Lung (tissue), 12 donors: ENCODE measurements around the gene PPP1R14B. TPM values are rescaled to one million over a fixed set of nuclear protein-coding genes. Genes with fewer than 3 reads are reported as not detected.
A peak's percentile ranks its signal among the peaks of the same experiment; 100 is the strongest.

Experiments used
- ATAC-seq: fragments of 200-7000 bp; cut with Tn5 transposase; one replicate; pipeline ENCODE4 v1.9.1; 2020; ENCODE audit warnings: moderate number of reproducible peaks; ENCODE audit not compliant: insufficient read depth, low FRiP score
- DNase-seq, 3 donors: peaks; one replicate each; pipeline ENCODE4 v3.0.0-alpha.2; 2013 to 2017
- H3K27ac ChIP-seq, 2 donors: one replicate each; pipeline ENCODE4 v1.5.1; 2013; ENCODE audit warnings: mild to moderate bottlenecking in 2 of 2, moderate library complexity in 2 of 2, control low read depth in 1 of 2, inconsistent platforms in 1 of 2, low read depth in 1 of 2, low read length in 1 of 2
- H3K27me3 ChIP-seq, 3 donors: one replicate each; pipeline ENCODE4 v1.5.1; 2013; ENCODE audit warnings: low read length in 2 of 3; ENCODE audit not compliant: control insufficient read depth in 3 of 3, insufficient read depth in 3 of 3
- H3K36me3 ChIP-seq, 4 donors: one replicate each; pipeline ENCODE4 v1.5.1; 2013; ENCODE audit warnings: low read length in 4 of 4, mild to moderate bottlenecking in 1 of 4, moderate library complexity in 1 of 4; ENCODE audit not compliant: control insufficient read depth in 4 of 4, insufficient read depth in 4 of 4
- H3K4me1 ChIP-seq, 5 donors: one replicate each; pipeline ENCODE4 v1.5.1; 2013; ENCODE audit warnings: low read length in 5 of 5, mild to moderate bottlenecking in 2 of 5, moderate library complexity in 1 of 5; ENCODE audit not compliant: control insufficient read depth in 5 of 5, insufficient read depth in 5 of 5
- H3K4me3 ChIP-seq: one replicate; pipeline ENCODE4 v1.5.1; 2013; ENCODE audit warnings: mild to moderate bottlenecking, control low read depth, moderate library complexity
- H3K9ac ChIP-seq, 2 donors: one replicate each; pipeline ENCODE4 v1.5.1; 2013; ENCODE audit warnings: low read length in 2 of 2, control low read depth in 1 of 2; ENCODE audit not compliant: insufficient read depth in 1 of 2
- H3K9me3 ChIP-seq, 4 donors: one replicate each; pipeline ENCODE4 v1.5.1; 2013; ENCODE audit warnings: low read length in 3 of 4, mild to moderate bottlenecking in 1 of 4, moderate library complexity in 1 of 4; ENCODE audit not compliant: control insufficient read depth in 4 of 4, insufficient read depth in 3 of 4
- WGBS, 2 donors: extraction: QIAGEN DNeasy Blood & Tissue Kit; methylation state at CpG; one replicate each; pipeline ENCODE4 v1.1.7; 2013; 5-methylcytosine and 5-hydroxymethylcytosine counted together
- polyA plus RNA-seq, 2 donors: library from polyadenylated mRNA; stranded (reverse); fragments of 200-250 nt; gene quantifications; one replicate each; pipeline ENCODE4 v1.2.1, GENCODE V29; 2013
- total RNA-seq, 2 donors: library from RNA; depleted of rRNA in 1 of 2; stranded (reverse); fragments of >200 nt in 1 of 2; gene quantifications; one replicate each; pipeline ENCODE4 v1.2.1, GENCODE V29; 2014 to 2021
- TF ChIP-seq, protein P1 (sequence below): IDR thresholded peaks from 2 replicates; pipeline ENCODE4 v1.5.1; 2012; ENCODE audit warnings: mild to moderate bottlenecking; ENCODE audit errors: control extremely low read depth, extremely low read depth
- donor health status: control.
- donor health status: control.
- donor health status: Bipolar disorder and iron deficiency.
- donor health status: healthy.
- donor health status: DM: yes; HTN: yes; CAD: no.

Gene PPP1R14B
- total and polyA plus RNA-seq, 4 donors = 28.2 to 241 (median 152) TPM

DNA sequence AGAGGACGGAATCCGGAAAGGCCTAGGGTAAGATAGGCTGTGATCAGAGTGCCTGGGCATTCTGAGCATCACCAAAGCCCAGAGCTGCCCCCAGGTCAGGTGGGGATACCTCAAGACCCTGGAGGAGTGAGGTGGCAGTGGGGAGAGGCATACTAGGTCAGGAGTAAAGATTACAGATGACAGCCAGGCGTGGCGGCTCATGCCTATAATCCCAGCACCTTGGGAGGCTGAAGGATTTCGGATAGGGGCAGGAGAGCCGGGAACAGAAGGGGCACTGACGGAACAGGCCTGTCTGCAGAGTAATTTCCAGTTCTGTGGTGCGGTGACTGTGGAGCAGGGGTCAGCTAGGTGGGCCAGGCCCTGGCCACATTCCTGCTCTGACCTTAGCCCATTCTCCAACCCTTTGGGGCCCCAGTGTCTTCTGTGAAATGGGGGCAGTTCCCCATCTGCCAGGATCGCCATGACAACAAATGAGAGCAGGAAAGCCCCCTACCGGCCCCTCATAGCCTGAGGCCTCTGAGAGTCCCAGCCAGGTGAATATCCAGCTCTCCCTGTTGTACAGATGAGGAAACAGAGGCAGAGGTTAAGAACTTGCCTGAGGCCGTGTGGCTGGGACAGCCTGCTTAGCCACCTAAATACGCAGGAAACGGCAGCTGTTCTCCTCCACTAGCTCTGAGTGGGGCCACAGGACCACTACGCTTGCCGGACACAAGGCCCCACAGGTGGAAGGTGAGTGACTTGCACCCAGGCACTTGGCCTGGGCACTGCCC is 28.5 kb upstream of the PPP1R14B start:
- no peaks in the 10 kb centered on the region for H3K9me3 ChIP-seq
- ATAC-seq (no peak), DNase-seq (no peak)
- peaks cover 0 to 10% (median 0%) of the 10 kb centered on the region in 5 donors for H3K4me1 ChIP-seq
- no peak overlapping the region for H3K4me3 ChIP-seq
- TF ChIP-seq, protein P1, sequence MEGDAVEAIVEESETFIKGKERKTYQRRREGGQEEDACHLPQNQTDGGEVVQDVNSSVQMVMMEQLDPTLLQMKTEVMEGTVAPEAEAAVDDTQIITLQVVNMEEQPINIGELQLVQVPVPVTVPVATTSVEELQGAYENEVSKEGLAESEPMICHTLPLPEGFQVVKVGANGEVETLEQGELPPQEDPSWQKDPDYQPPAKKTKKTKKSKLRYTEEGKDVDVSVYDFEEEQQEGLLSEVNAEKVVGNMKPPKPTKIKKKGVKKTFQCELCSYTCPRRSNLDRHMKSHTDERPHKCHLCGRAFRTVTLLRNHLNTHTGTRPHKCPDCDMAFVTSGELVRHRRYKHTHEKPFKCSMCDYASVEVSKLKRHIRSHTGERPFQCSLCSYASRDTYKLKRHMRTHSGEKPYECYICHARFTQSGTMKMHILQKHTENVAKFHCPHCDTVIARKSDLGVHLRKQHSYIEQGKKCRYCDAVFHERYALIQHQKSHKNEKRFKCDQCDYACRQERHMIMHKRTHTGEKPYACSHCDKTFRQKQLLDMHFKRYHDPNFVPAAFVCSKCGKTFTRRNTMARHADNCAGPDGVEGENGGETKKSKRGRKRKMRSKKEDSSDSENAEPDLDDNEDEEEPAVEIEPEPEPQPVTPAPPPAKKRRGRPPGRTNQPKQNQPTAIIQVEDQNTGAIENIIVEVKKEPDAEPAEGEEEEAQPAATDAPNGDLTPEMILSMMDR = no peak
- peaks cover 0 to 15% (median 8%) of the 10 kb centered on the region in 4 donors for H3K36me3 ChIP-seq
- WGBS, 2 donors = 94 to 95% methylated on average over 15 of the region's 15 CpGs
- H3K27me3 ChIP-seq = no peaks in the 10 kb centered on the region
- H3K27ac ChIP-seq = no peak overlapping the region
- no peak overlapping the region for H3K9ac ChIP-seq

DNA sequence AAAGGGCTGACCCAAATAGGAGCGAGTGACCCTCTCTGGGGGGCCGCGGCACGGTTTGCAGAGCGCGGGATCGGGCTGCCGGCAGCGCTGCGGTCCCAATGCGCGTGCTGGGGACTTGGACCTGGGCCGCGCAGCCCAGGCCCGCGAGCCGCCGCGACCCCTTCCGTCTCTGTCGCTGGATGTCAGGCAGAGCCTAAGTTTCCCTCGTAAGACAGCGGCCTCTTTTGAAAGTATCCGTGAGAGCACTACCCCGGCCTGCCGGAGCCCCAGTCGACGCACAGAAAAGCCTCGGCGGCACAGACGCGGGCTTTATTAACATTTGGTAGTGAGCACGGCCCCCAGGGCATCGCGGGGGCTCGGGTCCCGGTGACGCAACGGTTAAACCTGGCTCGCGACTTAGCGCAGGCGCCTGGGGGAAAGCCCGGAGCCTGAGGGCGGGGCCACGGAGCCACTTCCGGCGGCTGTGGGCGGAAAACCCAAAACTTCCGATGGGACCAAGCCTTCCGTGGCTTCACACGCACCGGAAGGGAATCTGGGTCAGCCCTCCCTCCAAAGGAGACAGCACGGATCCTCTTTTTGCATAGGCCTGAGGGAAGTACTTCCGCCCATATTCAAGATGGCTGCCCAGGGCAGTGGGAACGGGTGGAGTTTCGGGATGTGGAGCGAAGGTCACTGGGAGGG is 22.9 kb upstream of the PPP1R14B start:
- 0% methylated on average over 55 to 58 of the region's 58 CpGs for whole genome bisulfite sequencing, 2 donors
- ATAC-seq (peak; percentile 87), DNase-seq (peak; percentile 99 to 100 (median 100))
- TF ChIP-seq, protein P1 = no peak
- Histone ChIP-seq H3K9me3 (no peaks in the 10 kb centered on the region), H3K27me3 (no peaks in the 10 kb centered on the region), H3K9ac (peak overlapping the region; percentile 26 to 87), H3K4me1 (peaks cover 0 to 28% (median 8%) of the 10 kb centered on the region in 5 donors), H3K27ac (peak overlapping the region; percentile 96 to 99), H3K36me3 (peaks cover 0 to 20% (median 11%) of the 10 kb centered on the region in 4 donors), H3K4me3 (peak overlapping the region; percentile 59)

DNA sequence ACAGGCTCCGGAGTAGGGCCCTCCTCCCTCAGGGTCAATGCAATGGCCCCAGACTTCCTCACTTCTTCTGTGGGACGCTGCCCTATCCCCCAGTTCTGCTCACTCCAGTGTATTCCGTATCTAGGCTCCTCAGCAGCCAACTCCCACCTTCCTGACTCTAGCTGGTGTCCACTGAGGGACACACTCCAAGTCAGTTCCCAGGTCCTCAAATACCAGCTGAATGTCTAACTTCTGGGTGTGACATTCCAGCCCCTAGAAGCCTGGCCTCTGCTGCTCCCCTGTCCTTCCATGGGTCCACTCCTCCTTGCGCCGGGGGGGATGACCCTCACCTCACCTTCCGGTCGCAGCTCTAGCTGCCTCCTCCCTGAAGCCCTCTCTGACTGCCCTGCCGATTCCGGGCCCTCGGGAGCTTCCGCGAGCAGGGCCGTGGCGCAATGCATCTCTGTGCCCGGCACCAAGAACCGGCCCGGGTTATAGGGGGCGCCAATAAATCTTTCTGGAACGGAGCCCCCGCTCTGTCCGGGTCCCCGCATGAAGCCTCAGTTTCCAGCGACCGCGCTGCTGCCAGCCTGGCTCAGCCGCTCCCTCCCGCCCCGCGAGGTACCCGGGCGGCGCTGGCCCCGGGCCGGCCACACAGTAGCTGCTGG is 22.3 kb upstream of the PPP1R14B start:
- peak overlapping the region; percentile 25 to 63 for H3K9ac ChIP-seq
- H3K4me3 ChIP-seq = peak overlapping the region; percentile 39
- H3K4me1 ChIP-seq = peaks cover 0 to 28% (median 8%) of the 10 kb centered on the region in 5 donors
- TF ChIP-seq, protein P1 = no peak
- ATAC-seq (peak; percentile 2), DNase-seq (peak; percentile 55 to 65 (median 64))
- H3K27ac ChIP-seq = peak overlapping the region; percentile 96 to 99
- peaks cover 2 to 26% (median 11%) of the 10 kb centered on the region in 4 donors for H3K36me3 ChIP-seq
- WGBS, 2 donors = 1 to 2% methylated on average over 29 to 34 of the region's 34 CpGs
- H3K27me3 ChIP-seq = no peaks in the 10 kb centered on the region
- H3K9me3 ChIP-seq = no peaks in the 10 kb centered on the region
